ENCODE data around the gene CAMK1D.

DNA sequence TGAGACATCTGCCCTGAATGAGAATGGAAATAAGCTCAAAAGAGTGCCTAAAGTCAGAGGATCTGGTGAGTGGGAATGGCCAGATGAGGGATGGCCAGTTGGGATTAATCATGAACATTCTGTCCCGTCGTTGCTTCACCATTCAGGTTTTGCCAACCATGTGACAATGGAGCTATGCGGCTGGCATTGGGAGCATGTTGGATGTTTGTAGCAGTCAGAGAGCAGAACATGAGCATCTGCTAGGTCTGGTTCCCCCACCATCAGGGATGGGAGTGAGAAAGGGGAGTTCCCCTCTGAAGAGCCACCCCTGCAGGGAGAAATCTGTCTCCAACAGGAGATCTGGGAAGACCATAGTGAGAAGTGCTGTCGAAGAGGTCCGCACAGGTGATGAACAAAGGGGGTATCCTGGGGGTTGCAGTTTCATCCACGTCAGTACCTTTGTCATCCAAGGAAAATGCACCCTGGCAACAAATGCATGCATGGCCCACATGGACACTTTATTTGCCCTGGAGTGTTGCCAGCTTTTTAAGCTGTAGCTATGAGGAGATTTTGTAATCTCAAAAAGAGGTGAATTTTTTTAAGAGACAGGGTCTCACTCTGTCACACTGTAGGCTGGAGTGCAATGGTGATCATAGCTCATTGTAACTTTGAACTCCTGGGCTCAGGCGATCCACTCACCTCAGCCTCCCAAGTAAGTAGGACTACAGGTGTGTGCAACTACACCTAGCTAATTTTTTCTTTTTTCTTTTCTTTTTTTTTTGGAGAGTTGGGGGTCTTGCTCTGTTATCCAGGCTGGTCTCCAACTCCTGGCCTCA is 190.2 kb downstream of the CAMK1D start:
- TF ChIP-seq CTCF (conservative IDR thresholded peaks at IDR 0.05; ENCODE audit: low read length) (no peak), EZH2phosphoT487 (IDR thresholded peaks at IDR 0.05; ENCODE audit: borderline replicate concordance, low read depth, low read length) (no peak)

Measured in OCI-LY7 (cell line).